GM15510 (cell line): ENCODE measurements around the gene TOX2.

Experiments used
- POLR2A ChIP-seq: IDR thresholded peaks from 3 replicates; pipeline ENCODE4 v1.6.1; 2011; ENCODE audit warnings: borderline replicate concordance; ENCODE audit not compliant: insufficient read length; ENCODE audit errors: extremely low read depth

Gene TOX2

GRCh38 chr20:44057698-44058675 is 143.3 kb downstream of the TOX2 start:
- no peak for TF ChIP-seq POLR2A

GRCh38 chr20:44064501-44065400 is 150.1 kb downstream of the TOX2 start:
- TF ChIP-seq POLR2A: no peak

GRCh38 chr20:44065401-44066340 is 151.0 kb downstream of the TOX2 start:
- TF ChIP-seq POLR2A: no peak

- no peak for TF ChIP-seq POLR2A
These were observed 152.3 kb downstream of the TOX2 start for GRCh38 chr20:44066645-44067606.

GRCh38 chr20:44067650-44068081 is 153.0 kb downstream of the TOX2 start:
- TF ChIP-seq POLR2A: no peak

GRCh38 chr20:44068316-44069201 is 153.9 kb downstream of the TOX2 start:
- no peak for TF ChIP-seq POLR2A

- no peak for TF ChIP-seq POLR2A
These were observed 154.8 kb downstream of the TOX2 start for GRCh38 chr20:44069203-44070011.

- no peak for TF ChIP-seq POLR2A
These were observed 155.7 kb downstream of the TOX2 start for GRCh38 chr20:44070139-44070900.

- no peak for TF ChIP-seq POLR2A
These were observed 156.4 kb downstream of the TOX2 start for GRCh38 chr20:44071057-44071456.

GRCh38 chr20:44071526-44072111 is 157.0 kb downstream of the TOX2 start:
- TF ChIP-seq POLR2A: no peak
